Activated CD4-positive, alpha-beta memory T cell treated with anti-CD3 and anti-CD28 coated beads for 36 hours (primary cell): ENCODE measurements around the gene NDUFA13. TPM values are rescaled to one million over a fixed set of nuclear protein-coding genes. Genes with fewer than 3 reads are reported as not detected.

Source experiments
- CTCF ChIA-PET: fragments of 350-600 bp; sonication (Branson Sonifier 250); formaldehyde crosslinking; loops from one replicate; lab custom pipeline; 2021; ENCODE audit warnings: antibody characterized with exemption, inconsistent platforms; lab: Charles Lee
- POLR2A ChIA-PET: fragments of 350-600 bp; sonication (Branson Sonifier 250); formaldehyde crosslinking; loops from one replicate; lab custom pipeline; 2021; ENCODE audit warnings: antibody characterized with exemption; lab: Charles Lee
- DNase-seq: peaks from one replicate; pipeline ENCODE4 v3.0.0-alpha.2; 2020
- H3K27ac Mint-ChIP-seq: one replicate; pipeline ENCODE4 v1.8.0; 2021; ENCODE audit warnings: mixed read lengths
- H3K27me3 Mint-ChIP-seq: one replicate; pipeline ENCODE4 v1.8.0; 2021; ENCODE audit warnings: mixed read lengths
- H3K36me3 Mint-ChIP-seq: one replicate; pipeline ENCODE4 v1.8.0; 2021; ENCODE audit warnings: mixed read lengths
- H3K4me1 Mint-ChIP-seq: one replicate; pipeline ENCODE4 v1.8.0; 2021; ENCODE audit warnings: low read depth, mixed read lengths
- H3K4me3 Mint-ChIP-seq: one replicate; pipeline ENCODE4 v1.8.0; 2021; ENCODE audit warnings: mild to moderate bottlenecking, mixed read lengths
- H3K9me3 Mint-ChIP-seq: one replicate; pipeline ENCODE4 v1.8.0; 2021; ENCODE audit warnings: mixed read lengths
- intact Hi-C: fragments of 100-400 bp; cut with micrococcal nuclease; formaldehyde crosslinking; loops from one replicate; pipeline ENCODE4 v1.15.1; 2023
- total RNA-seq, 2 experiments: library from RNA; stranded (reverse); gene quantifications; one replicate each; pipeline ENCODE4 v1.2.3, GENCODE V29; 2021

NDUFA13 gene
- total RNA-seq, 2 experiments from 2014 or later: 365 to 374 TPM

DNA sequence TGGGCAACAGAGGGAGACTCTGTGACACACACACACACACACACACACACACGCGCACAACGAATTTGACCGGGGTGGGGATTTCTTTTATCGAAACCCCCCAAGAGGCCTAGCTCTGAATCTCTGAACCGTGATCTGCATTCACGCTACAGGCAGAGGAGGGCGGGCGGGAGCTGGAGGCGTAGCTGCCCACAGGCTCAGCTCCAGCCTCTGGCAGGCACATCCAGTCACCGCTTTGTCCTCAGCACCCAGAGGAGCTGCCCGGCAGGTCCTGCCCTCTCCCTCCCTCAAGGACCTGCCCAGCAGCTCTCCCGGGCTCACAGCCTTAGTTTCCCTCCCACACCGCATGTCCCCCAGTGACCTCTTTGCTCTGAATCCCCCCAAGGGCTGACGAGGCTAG lies 42.0 kb downstream of the NDUFA13 start:
- Mint-ChIP-seq H3K4me1 (peaks cover 12% of the 10 kb centered on the region), H3K9me3 (no peaks in the 10 kb centered on the region), H3K27ac (no peak overlapping the region), H3K27me3 (no peaks in the 10 kb centered on the region), H3K36me3 (peaks cover 27% of the 10 kb centered on the region), H3K4me3 (no peak overlapping the region)
- intact Hi-C loops: no loop called here
- DNase-seq: no peak
- ChIA-PET CTCF (interaction anchor here (0.7 to 8.0 kb wide), 2 partner anchors 27 to 48 kb away, joined by 3 to 98 read pairs; no protein-coding TSS in a partner anchor), POLR2A (no interaction called here)

DNA sequence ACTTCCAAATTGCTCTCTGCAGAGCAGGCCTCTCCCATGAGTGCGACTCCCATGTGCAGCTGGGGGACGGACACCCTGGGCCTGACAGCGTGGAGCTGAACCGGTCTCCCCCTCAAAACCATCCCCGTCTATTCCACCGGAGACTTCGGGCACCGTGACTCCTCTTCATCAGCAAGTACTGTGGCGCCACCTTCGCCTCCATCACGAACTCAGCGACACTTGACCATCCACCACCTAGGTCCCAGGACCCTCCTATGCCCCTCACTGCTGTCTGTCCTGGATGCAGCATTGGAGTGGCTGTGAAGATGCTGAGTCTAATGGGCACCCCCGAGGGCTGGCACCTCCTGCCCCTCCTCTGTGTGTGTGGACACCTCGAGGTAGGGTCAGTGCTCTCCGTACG lies 42.6 kb downstream of the NDUFA13 start:
- intact Hi-C loops: no loop called here
- no peak overlapping the region for H3K27ac Mint-ChIP-seq
- no peak overlapping the region for H3K4me3 Mint-ChIP-seq
- ChIA-PET CTCF (interaction anchor here (8.0 kb wide), 1 partner anchor 27 kb away, joined by 98 read pairs; no protein-coding TSS in a partner anchor), POLR2A (no interaction called here)
- no peak for DNase-seq
- peaks cover 27% of the 10 kb centered on the region for H3K36me3 Mint-ChIP-seq
- no peaks in the 10 kb centered on the region for H3K9me3 Mint-ChIP-seq
- peaks cover 12% of the 10 kb centered on the region for H3K4me1 Mint-ChIP-seq
- H3K27me3 Mint-ChIP-seq: no peaks in the 10 kb centered on the region

DNA sequence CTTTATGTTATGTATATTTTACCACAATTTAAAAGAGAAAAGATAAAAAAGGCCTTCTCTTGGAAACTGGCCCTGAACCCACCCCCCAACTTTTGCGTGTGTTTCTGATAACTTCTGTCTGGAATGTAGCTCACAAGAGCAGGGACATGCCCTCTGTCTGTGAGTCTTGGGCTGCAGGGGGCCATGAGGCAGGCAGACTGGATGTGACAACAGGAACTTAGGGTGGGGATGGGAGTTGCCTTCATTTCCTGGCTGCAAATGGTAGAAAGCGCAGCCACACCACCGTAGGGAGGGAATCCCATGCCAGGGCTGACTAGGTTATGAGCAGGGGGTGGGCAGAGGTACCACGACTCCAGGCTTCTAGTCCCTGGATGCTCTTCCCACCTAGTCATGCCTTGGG lies 43.9 kb downstream of the NDUFA13 start:
- Mint-ChIP-seq H3K27me3 (no peaks in the 10 kb centered on the region), H3K4me3 (no peak overlapping the region), H3K36me3 (peaks cover 35% of the 10 kb centered on the region), H3K27ac (peak overlapping the region; percentile 23), H3K4me1 (peaks cover 12% of the 10 kb centered on the region), H3K9me3 (no peaks in the 10 kb centered on the region)
- ChIA-PET POLR2A (no interaction called here), CTCF (interaction anchor here (1.5 to 1.8 kb wide), 2 partner anchors 27 to 28 kb away, joined by 5 to 8 read pairs; no protein-coding TSS in a partner anchor)
- no peak for DNase-seq
- intact Hi-C loops: no loop called here

- no peaks in the 10 kb centered on the region for H3K9me3 Mint-ChIP-seq
- peaks cover 44% of the 10 kb centered on the region for H3K36me3 Mint-ChIP-seq
- no peak overlapping the region for H3K27ac Mint-ChIP-seq
- ChIA-PET POLR2A (interaction anchor here (0.7 kb wide), 1 partner anchor 12 kb away, joined by 3 read pairs; no protein-coding TSS in a partner anchor), CTCF (interaction anchor here (2.3 kb wide), 1 partner anchor 9 kb away, joined by 13 read pairs; no protein-coding TSS in a partner anchor)
- H3K27me3 Mint-ChIP-seq: no peaks in the 10 kb centered on the region
- no peak overlapping the region for H3K4me3 Mint-ChIP-seq
- intact Hi-C loops: no loop called here
- no peak for DNase-seq
- H3K4me1 Mint-ChIP-seq: peaks cover 12% of the 10 kb centered on the region
These were observed 46.1 kb downstream of the NDUFA13 start for GRCh38 chr19:19561946-19562664.

DNA sequence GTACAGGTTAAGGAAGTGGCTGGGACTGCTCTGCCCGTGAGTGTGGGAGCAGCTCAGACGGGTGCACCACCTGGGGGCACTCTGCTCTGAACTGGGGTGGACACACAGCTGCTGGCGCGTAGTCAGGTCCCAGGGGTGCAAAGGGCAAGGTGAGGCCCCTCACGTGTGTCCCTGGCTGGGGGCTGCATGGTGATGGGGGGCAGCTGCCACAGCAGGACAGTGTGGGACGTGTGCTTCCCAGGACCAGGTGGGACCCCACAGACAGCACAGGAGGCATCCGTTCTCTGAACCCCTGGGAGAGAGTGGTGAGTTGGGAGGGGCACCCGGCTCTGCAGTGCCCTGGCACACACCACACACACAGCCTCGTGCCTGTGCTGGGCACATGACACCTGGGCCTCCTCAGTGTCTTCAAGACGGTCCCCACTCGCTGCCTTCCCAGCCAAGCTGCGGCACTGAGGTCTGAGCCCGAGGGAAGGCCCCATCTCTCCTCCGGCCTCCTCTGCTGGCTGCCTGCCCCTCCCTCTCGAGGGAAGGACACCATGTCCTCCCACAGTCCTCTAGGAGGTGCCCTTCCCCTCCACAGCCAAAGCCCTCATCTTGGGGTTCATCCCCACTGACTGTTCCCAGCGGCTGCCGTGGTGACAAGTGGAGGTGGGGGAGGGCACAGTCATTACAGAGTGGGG lies 46.8 kb downstream of the NDUFA13 start:
- CTCF ChIA-PET: interaction anchor here (1.0 to 2.3 kb wide), 2 partner anchors 10 to 81 kb away, joined by 3 to 13 read pairs; partner anchors contain the start of gene GMIP
- H3K27me3 Mint-ChIP-seq: no peaks in the 10 kb centered on the region
- peak; percentile 60 for DNase-seq
- H3K27ac Mint-ChIP-seq: no peak overlapping the region
- POLR2A ChIA-PET: interaction anchor here (0.7 kb wide), 1 partner anchor 12 kb away, joined by 3 read pairs; no protein-coding TSS in a partner anchor
- peaks cover 44% of the 10 kb centered on the region for H3K36me3 Mint-ChIP-seq
- intact Hi-C loops: no loop called here
- no peaks in the 10 kb centered on the region for H3K9me3 Mint-ChIP-seq
- H3K4me1 Mint-ChIP-seq: peaks cover 12% of the 10 kb centered on the region
- H3K4me3 Mint-ChIP-seq: no peak overlapping the region

- ChIA-PET POLR2A (no interaction called here), CTCF (interaction anchor here (0.7 to 1.0 kb wide), 2 partner anchors 80 to 205 kb away, joined by 3 to 4 read pairs; partner anchors contain the start of gene GMIP)
These were observed 47.4 kb downstream of the NDUFA13 start for GRCh38 chr19:19563348-19563848.

DNA sequence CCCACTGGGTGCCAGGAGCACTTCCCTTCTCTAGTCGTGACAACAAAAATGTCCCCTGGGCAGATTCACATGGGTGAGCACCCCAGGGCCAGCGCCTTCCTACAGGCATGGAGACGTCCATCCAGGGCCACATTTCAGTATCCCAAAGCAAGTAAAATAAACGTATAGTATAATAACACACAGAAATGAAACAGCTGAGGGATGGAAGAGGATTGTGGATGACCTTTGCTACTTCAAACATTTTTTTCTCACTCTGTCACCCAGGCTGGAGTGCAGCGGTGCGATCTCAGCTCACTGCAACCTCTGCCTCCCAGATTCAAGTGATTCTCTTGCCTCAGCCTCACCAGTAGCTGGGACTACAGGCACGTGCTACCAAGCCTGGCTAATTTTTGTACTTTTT lies 50.3 kb downstream of the NDUFA13 start:
- intact Hi-C loops: no loop called here
- H3K27me3 Mint-ChIP-seq: no peaks in the 10 kb centered on the region
- peaks cover 53% of the 10 kb centered on the region for H3K36me3 Mint-ChIP-seq
- no peak overlapping the region for H3K4me3 Mint-ChIP-seq
- ChIA-PET CTCF (interaction anchor here (1.0 kb wide), 1 partner anchor 11 kb away, joined by 3 read pairs; no protein-coding TSS in a partner anchor), POLR2A (no interaction called here)
- no peak overlapping the region for H3K27ac Mint-ChIP-seq
- DNase-seq: no peak
- no peaks in the 10 kb centered on the region for H3K9me3 Mint-ChIP-seq
- peaks cover 8% of the 10 kb centered on the region for H3K4me1 Mint-ChIP-seq

More at GRCh38 chr19:19563348-19563848, 47.4 kb downstream of the NDUFA13 start:
- no peak overlapping the region for H3K27ac Mint-ChIP-seq
- DNase-seq: no peak
- intact Hi-C loops: no loop called here
- no peaks in the 10 kb centered on the region for H3K9me3 Mint-ChIP-seq
- peaks cover 12% of the 10 kb centered on the region for H3K4me1 Mint-ChIP-seq
- peaks cover 44% of the 10 kb centered on the region for H3K36me3 Mint-ChIP-seq
- H3K27me3 Mint-ChIP-seq: no peaks in the 10 kb centered on the region
- no peak overlapping the region for H3K4me3 Mint-ChIP-seq

DNA sequence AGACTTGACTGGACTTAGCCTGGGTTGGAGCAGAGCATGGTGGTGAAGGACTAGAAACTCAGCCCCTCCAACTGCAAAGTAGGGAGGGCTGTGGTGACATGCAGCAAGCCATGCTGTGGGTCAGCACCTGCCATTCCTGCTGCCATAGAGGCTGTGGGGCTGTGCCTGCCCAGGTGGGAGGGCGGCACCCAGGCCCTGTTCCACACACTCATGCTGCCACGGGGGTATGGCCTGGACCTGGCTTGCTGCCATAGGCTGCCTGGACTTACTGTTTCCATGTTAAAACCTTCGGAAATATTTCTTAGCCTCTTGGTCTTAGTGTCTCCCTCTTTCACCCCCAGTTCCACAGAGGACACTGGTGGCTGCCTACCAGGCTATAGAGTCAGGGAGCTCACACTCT lies 51.4 kb downstream of the NDUFA13 start:
- no peaks in the 10 kb centered on the region for H3K27me3 Mint-ChIP-seq
- no peaks in the 10 kb centered on the region for H3K9me3 Mint-ChIP-seq
- no peak for DNase-seq
- H3K4me1 Mint-ChIP-seq: peaks cover 8% of the 10 kb centered on the region
- POLR2A ChIA-PET: no interaction called here
- peaks cover 43% of the 10 kb centered on the region for H3K36me3 Mint-ChIP-seq
- CTCF ChIA-PET: interaction anchor here (2.7 kb wide), 1 partner anchor 13 kb away, joined by 12 read pairs; no protein-coding TSS in a partner anchor
- no peak overlapping the region for H3K4me3 Mint-ChIP-seq
- intact Hi-C loops: no loop called here
- H3K27ac Mint-ChIP-seq: peak overlapping the region; percentile 23

DNA sequence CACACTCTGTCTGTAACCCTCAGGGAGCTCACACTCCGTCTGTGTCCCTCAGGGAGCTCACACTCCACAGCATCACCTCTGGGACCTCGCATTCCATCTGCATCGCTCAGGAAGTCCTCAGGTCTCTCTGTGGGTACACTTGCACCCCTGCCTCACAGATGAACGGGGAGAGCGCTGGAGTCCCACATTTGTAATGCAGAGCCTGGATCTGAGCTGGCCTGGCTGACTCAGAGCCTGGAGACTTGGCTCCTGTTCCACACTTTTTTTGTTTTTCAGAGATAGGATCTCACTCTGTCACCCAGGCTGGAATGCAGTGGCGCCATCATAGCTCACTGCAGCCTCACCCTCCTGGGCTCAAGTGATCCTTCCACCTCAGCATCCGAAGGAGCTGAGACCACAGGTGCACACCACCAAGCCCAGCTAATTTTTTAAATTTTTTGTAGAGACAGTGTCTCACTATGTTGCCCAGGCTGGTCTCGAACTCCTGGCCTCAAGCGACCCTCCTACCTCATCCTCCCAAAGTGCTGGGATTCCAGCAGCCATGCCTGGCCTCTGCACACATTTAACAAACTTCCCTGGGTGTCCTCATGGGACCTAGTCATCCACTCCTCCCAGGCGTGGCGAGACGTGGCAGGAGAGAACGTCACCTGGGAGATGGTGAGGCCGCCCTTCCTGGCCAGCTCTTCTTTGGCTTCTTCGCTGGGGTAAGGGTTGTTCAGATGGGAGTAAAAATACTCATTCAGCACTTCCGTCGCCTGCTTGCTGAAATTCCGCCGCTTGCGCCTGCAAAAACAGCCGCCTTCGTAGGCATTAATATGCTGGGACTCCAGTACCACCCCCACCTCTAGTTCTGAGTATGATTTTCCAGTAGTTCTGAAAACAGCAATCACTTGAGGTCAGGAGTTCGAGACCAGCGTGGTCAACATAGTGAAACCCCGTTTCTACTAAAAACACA lies 53.1 kb downstream of the NDUFA13 start:
- ChIA-PET POLR2A (interaction anchor here (0.6 kb wide), 1 partner anchor 16 kb away, joined by 3 read pairs; no protein-coding TSS in a partner anchor), CTCF (interaction anchor here (2.1 to 2.7 kb wide), 2 partner anchors 14 to 37 kb away, joined by 7 to 12 read pairs; no protein-coding TSS in a partner anchor)
- no peaks in the 10 kb centered on the region for H3K9me3 Mint-ChIP-seq
- peaks cover 38% of the 10 kb centered on the region for H3K36me3 Mint-ChIP-seq
- no peaks in the 10 kb centered on the region for H3K27me3 Mint-ChIP-seq
- peak overlapping the region; percentile 74 for H3K27ac Mint-ChIP-seq
- H3K4me1 Mint-ChIP-seq: peaks cover 8% of the 10 kb centered on the region
- H3K4me3 Mint-ChIP-seq: no peak overlapping the region
- intact Hi-C loops: no loop called here
- DNase-seq: peak; percentile 55

DNA sequence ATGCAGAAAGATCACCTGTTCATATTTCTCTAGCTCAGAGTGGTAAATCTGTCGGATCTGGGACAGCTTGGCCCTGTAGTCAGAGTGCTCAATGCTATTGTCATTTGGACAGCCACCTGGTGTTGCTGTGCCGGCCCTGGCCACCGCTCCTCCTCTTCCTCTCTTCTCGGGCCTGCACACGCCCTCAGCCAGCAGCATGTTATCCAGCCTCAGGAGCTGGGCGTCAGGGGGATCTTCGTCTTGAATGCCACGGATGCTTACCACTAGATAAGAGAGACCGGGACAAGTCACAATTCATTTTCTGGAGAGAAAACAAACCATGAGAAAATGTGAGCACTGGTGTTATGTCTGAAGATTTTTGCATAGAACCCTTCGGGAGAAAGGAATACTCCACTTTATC lies 54.5 kb downstream of the NDUFA13 start:
- H3K4me1 Mint-ChIP-seq: peaks cover 8% of the 10 kb centered on the region
- H3K4me3 Mint-ChIP-seq: no peak overlapping the region
- peaks cover 26% of the 10 kb centered on the region for H3K36me3 Mint-ChIP-seq
- H3K27me3 Mint-ChIP-seq: no peaks in the 10 kb centered on the region
- H3K9me3 Mint-ChIP-seq: no peaks in the 10 kb centered on the region
- no peak for DNase-seq
- CTCF ChIA-PET: interaction anchor here (1.7 kb wide), 1 partner anchor 16 kb away, joined by 6 read pairs; no protein-coding TSS in a partner anchor
- intact Hi-C loops: no loop called here
- POLR2A ChIA-PET: interaction anchor here (1.0 kb wide), 1 partner anchor 17 kb away, joined by 3 read pairs; no protein-coding TSS in a partner anchor
- no peak overlapping the region for H3K27ac Mint-ChIP-seq
